ENCODE measurements around the gene SPESP1. TPM values are rescaled to one million over a fixed set of nuclear protein-coding genes. Genes with fewer than 3 reads are reported as not detected.

SPESP1 gene
- total RNA-seq, 2 donors from 2014 or later: 1.1 to 1.6 TPM

Other genes starting within 250 kb of the SPESP1 start
- 100 to 1,000 TPM; 136 to 237 TPM for gene ANP32A, start 109.6 kb upstream of the SPESP1 start, total RNA-seq
- under 1 TPM in 1 of 2 donors, not detected in 1; 0.23 TPM for gene NOX5, start 84.2 kb downstream of the SPESP1 start, total RNA-seq
- 1 to 10 TPM; 3.9 to 4.4 TPM for gene GLCE, start 230.1 kb downstream of the SPESP1 start, total RNA-seq